HL-60 (cell line): ENCODE results near the gene PRDM10.

Experiments
- DNase-seq, 2 experiments: peaks; one replicate each; pipeline ENCODE4 v3.0.0-alpha.2; 2010 to 2020; ENCODE audit warnings: low read depth in 1 of 2, low spot score in 1 of 2
- H3K27ac ChIP-seq: fragments of 250-450 bp; sonication (Bioruptor Pico); replicated peaks from 2 replicates; pipeline ENCODE4 v1.5.1; 2020; ENCODE audit warnings: mild to moderate bottlenecking, moderate library complexity
- H3K27me3 ChIP-seq: fragments of 250-450 bp; sonication (Bioruptor Pico); 2 replicates; pipeline ENCODE4 v1.5.1; 2021; ENCODE audit warnings: mild to moderate bottlenecking, moderate library complexity; ENCODE audit not compliant: insufficient read depth, poor library complexity, severe bottlenecking
- H3K4me3 ChIP-seq: replicated peaks from 2 replicates; pipeline ENCODE4 v1.5.1; 2011; ENCODE audit warnings: mild to moderate bottlenecking, control low read depth, low read length; ENCODE audit not compliant: insufficient read depth
- GABPA ChIP-seq: IDR thresholded peaks from 2 replicates; pipeline ENCODE4 v1.6.1; 2012; ENCODE audit warnings: low read depth
- POLR2AphosphoS5 ChIP-seq: IDR thresholded peaks from 2 replicates; pipeline ENCODE4 v1.6.1; 2012; ENCODE audit warnings: low read depth
- SPI1 ChIP-seq: IDR thresholded peaks from 2 replicates; pipeline ENCODE4 v1.6.1; 2012; ENCODE audit warnings: low read depth, mild to moderate bottlenecking, borderline replicate concordance
- TF ChIP-seq, protein P1 (sequence below): IDR thresholded peaks from 2 replicates; pipeline ENCODE4 v1.6.1; 2012; ENCODE audit warnings: low read depth; ENCODE audit not compliant: insufficient replicate concordance
- TF ChIP-seq, protein P2 (sequence below): IDR thresholded peaks from one replicate; pipeline ENCODE4 v1.5.1; 2011; ENCODE audit warnings: low read length, control low read depth, inconsistent platforms; ENCODE audit not compliant: insufficient read depth

PRDM10 gene

DNA sequence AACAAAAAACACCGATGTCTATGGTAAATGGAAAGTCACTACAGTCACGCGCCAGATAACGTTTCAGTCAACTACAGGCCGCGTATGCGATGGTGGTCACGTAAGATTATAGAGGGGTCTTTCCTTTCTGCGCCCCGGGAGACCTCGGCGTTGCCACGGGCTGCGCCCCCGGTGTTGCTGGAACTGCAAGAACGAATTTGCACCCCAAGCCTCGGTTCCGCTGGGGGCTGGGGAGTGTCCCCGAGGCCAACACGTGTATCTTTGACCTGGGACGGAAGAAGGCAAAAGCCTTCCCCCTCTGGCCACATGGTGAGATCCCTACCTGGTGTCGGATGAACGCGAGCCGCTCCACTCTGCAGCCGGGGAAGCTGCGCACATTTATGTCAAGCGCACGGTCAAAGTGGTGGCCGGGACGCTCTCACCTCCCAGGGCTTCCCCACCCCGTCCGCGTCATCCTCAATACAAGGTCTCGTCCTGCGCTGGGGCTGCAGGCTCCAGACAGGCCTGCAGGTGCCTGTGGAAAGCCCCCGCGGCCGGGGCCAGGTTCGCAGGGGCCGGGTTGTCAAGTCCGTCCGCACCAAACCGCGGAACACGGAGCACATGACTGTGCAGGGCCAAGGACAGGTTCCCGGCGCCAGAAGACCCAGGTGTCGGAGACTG, 37.8 kb upstream of the PRDM10 start:
- Histone ChIP-seq H3K27me3 (no peaks in the 10 kb centered on the region), H3K27ac (no peak overlapping the region), H3K4me3 (no peak overlapping the region)
- TF ChIP-seq, protein P1, sequence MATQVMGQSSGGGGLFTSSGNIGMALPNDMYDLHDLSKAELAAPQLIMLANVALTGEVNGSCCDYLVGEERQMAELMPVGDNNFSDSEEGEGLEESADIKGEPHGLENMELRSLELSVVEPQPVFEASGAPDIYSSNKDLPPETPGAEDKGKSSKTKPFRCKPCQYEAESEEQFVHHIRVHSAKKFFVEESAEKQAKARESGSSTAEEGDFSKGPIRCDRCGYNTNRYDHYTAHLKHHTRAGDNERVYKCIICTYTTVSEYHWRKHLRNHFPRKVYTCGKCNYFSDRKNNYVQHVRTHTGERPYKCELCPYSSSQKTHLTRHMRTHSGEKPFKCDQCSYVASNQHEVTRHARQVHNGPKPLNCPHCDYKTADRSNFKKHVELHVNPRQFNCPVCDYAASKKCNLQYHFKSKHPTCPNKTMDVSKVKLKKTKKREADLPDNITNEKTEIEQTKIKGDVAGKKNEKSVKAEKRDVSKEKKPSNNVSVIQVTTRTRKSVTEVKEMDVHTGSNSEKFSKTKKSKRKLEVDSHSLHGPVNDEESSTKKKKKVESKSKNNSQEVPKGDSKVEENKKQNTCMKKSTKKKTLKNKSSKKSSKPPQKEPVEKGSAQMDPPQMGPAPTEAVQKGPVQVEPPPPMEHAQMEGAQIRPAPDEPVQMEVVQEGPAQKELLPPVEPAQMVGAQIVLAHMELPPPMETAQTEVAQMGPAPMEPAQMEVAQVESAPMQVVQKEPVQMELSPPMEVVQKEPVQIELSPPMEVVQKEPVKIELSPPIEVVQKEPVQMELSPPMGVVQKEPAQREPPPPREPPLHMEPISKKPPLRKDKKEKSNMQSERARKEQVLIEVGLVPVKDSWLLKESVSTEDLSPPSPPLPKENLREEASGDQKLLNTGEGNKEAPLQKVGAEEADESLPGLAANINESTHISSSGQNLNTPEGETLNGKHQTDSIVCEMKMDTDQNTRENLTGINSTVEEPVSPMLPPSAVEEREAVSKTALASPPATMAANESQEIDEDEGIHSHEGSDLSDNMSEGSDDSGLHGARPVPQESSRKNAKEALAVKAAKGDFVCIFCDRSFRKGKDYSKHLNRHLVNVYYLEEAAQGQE = no peak
- DNase-seq = no peak

DNA sequence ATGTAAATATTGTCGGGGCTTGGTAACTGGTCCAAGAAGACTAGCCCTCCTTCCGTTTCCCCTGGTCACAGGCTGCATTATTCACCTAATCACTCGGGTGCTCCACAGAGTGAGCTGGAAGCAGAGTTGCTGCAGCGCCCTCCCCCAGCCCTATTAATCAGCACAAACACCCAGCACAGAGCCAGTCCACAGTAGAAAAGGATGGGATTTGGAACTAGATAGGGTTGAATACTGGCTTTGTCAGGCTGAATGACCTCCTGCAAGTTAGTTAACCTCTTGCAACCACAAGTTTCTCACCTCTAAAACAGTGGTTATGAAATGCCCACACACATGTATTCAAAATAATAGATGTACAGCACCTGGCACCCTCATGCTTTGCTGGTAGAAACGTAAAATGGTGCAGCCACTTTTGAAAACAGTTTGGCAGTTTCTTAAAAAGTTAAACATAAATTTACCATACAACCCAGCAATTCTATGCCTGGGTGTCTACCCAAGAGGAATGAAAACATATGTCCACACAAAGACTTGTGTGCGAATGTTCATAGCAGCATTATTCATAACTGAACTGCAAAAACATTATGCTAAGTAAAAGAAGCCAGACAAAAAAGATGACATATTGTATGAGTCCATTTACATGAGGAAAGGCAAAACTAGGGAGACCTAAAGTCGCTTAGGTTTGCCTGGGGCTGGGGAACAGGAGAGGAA, 35.4 kb upstream of the PRDM10 start:
- no peak overlapping the region for H3K4me3 ChIP-seq
- no peak for DNase-seq
- H3K27ac ChIP-seq = no peak overlapping the region
- no peaks in the 10 kb centered on the region for H3K27me3 ChIP-seq
- TF ChIP-seq GABPA = no peak
- TF ChIP-seq SPI1 = no peak
- no peak for TF ChIP-seq POLR2AphosphoS5
- TF ChIP-seq, protein P1 = no peak
- TF ChIP-seq, protein P2, sequence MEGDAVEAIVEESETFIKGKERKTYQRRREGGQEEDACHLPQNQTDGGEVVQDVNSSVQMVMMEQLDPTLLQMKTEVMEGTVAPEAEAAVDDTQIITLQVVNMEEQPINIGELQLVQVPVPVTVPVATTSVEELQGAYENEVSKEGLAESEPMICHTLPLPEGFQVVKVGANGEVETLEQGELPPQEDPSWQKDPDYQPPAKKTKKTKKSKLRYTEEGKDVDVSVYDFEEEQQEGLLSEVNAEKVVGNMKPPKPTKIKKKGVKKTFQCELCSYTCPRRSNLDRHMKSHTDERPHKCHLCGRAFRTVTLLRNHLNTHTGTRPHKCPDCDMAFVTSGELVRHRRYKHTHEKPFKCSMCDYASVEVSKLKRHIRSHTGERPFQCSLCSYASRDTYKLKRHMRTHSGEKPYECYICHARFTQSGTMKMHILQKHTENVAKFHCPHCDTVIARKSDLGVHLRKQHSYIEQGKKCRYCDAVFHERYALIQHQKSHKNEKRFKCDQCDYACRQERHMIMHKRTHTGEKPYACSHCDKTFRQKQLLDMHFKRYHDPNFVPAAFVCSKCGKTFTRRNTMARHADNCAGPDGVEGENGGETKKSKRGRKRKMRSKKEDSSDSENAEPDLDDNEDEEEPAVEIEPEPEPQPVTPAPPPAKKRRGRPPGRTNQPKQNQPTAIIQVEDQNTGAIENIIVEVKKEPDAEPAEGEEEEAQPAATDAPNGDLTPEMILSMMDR = no peak

DNA sequence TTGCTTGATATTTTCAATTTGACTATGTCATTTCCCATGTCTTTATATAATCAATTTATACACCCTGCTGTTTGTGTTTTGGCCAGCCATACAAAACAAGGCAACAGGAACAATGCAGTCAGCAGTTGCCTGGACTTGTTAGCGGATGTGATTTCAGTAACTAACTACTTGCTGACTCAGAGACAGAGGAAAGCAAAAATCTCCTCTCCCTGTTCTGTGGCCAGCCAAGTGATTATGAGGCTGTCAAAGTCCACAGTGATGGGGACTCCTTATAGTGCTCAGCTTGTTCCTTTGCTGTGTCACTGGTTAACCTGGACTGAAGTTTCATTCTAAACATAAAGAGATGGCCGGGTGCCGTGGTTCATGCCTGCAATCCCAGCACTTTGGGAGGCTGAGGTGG, 34.4 kb upstream of the PRDM10 start:
- Histone ChIP-seq H3K4me3 (no peak overlapping the region), H3K27me3 (no peaks in the 10 kb centered on the region), H3K27ac (no peak overlapping the region)
- TF ChIP-seq, protein P2 = no peak
- no peak for TF ChIP-seq POLR2AphosphoS5
- no peak for TF ChIP-seq GABPA
- TF ChIP-seq, protein P1 = no peak
- no peak for TF ChIP-seq SPI1
- DNase-seq = no peak
